Mesendoderm (in vitro differentiated cells): ENCODE data around the gene MAN2A2.

ENCODE experiments used
- DNase-seq: peaks from one replicate; pipeline ENCODE4 v3.0.0; 2013
- H2AK5ac ChIP-seq: 2 replicates; pipeline ENCODE4 v1.6.1; 2013; ENCODE audit warnings: low read length, inconsistent platforms
- H2BK120ac ChIP-seq: 2 replicates; pipeline ENCODE4 v1.6.1; 2013; ENCODE audit warnings: low read depth, mild to moderate bottlenecking, low read length, moderate library complexity, mixed read lengths
- H2BK15ac ChIP-seq: replicated peaks from 2 replicates; pipeline ENCODE4 v1.6.1; 2013; ENCODE audit warnings: low read depth, mild to moderate bottlenecking, moderate library complexity
- H2BK5ac ChIP-seq: 2 replicates; pipeline ENCODE4 v1.6.1; 2013; ENCODE audit warnings: low read length, inconsistent platforms
- H3K18ac ChIP-seq: 2 replicates; pipeline ENCODE4 v1.6.1; 2013; ENCODE audit warnings: mild to moderate bottlenecking, low read length, mixed read lengths
- H3K23ac ChIP-seq: one replicate; pipeline ENCODE4 v1.6.1; 2013; ENCODE audit warnings: low read length
- H3K27ac ChIP-seq: 2 replicates; pipeline ENCODE4 v1.5.1; 2013; ENCODE audit warnings: low read depth, mild to moderate bottlenecking, inconsistent platforms, low read length, moderate library complexity
- H3K27me3 ChIP-seq: 2 replicates; pipeline ENCODE4 v1.6.1; 2013; ENCODE audit warnings: low read length, control low read depth, mild to moderate bottlenecking, inconsistent platforms; ENCODE audit not compliant: insufficient read depth, poor library complexity
- H3K36me3 ChIP-seq: 2 replicates; pipeline ENCODE4 v1.6.1; 2013; ENCODE audit warnings: low read length, inconsistent platforms; ENCODE audit not compliant: control insufficient read depth, insufficient read depth
- H3K4ac ChIP-seq: one replicate; pipeline ENCODE4 v1.6.1; 2013; ENCODE audit warnings: low read depth, mild to moderate bottlenecking, low read length, moderate library complexity
- H3K4me1 ChIP-seq: 2 replicates; pipeline ENCODE4 v1.6.1; 2013; ENCODE audit warnings: low read depth, low read length, inconsistent platforms; ENCODE audit not compliant: control insufficient read depth
- H3K4me2 ChIP-seq: 2 replicates; pipeline ENCODE4 v1.6.1; 2013; ENCODE audit warnings: low read length
- H3K4me3 ChIP-seq: 2 replicates; pipeline ENCODE4 v1.5.1; 2013; ENCODE audit warnings: mild to moderate bottlenecking, low read length
- H3K56ac ChIP-seq: one replicate; pipeline ENCODE4 v1.6.1; 2013; ENCODE audit warnings: low read length
- H3K79me1 ChIP-seq: 2 replicates; pipeline ENCODE4 v1.6.1; 2013; ENCODE audit warnings: low read length, inconsistent platforms
- H3K79me2 ChIP-seq: 2 replicates; pipeline ENCODE4 v1.6.1; 2013; ENCODE audit warnings: mild to moderate bottlenecking, low read length; ENCODE audit not compliant: control insufficient read depth, insufficient read depth
- H3K9ac ChIP-seq: 2 replicates; pipeline ENCODE4 v1.6.1; 2013; ENCODE audit warnings: low read length, inconsistent platforms
- H4K5ac ChIP-seq: one replicate; pipeline ENCODE4 v1.6.1; 2013; ENCODE audit warnings: low read length
- H4K8ac ChIP-seq: one replicate; pipeline ENCODE4 v1.6.1; 2013; ENCODE audit warnings: low read depth, mild to moderate bottlenecking, control low read depth, low read length, moderate library complexity
- WGBS: extraction: QIAGEN DNeasy Blood & Tissue Kit; methylation state at CpG from one replicate; pipeline ENCODE4 v1.1.7; 2013; ENCODE audit warnings: low lambda C conversion rate, missing lambda C conversion rate; ENCODE audit not compliant: insufficient coverage; ENCODE audit errors: extremely low coverage; 5-methylcytosine and 5-hydroxymethylcytosine counted together

MAN2A2 gene

GRCh38 chr15:90869601-90870353, 33.3 kb upstream of the MAN2A2 start:
- Histone ChIP-seq H3K4me1 (peaks cover 31% of the 10 kb centered on the region), H3K18ac (peak overlapping the region; percentile 82), H4K8ac (no peak overlapping the region), H3K27me3 (no peaks in the 10 kb centered on the region), H2BK15ac (no peak overlapping the region), H2BK120ac (no peak overlapping the region), H3K4me3 (no peak overlapping the region), H3K4ac (peak overlapping the region; percentile 38), H2AK5ac (peak overlapping the region; percentile 72), H3K27ac (peak overlapping the region; percentile 59), H3K56ac (peak overlapping the region; percentile 92), H3K79me2 (peaks cover 26% of the 10 kb centered on the region), H4K5ac (peak overlapping the region; percentile 48), H3K23ac (peak overlapping the region; percentile 1), H3K4me2 (no peak overlapping the region), H3K9ac (peak overlapping the region; percentile 91), H2BK5ac (peak overlapping the region; percentile 24), H3K36me3 (no peaks in the 10 kb centered on the region), H3K79me1 (peaks cover 9% of the 10 kb centered on the region)
- DNase-seq: peak; percentile 96
- no CpG with 5 or more reads among the region's 9 CpGs for WGBS

DNA sequence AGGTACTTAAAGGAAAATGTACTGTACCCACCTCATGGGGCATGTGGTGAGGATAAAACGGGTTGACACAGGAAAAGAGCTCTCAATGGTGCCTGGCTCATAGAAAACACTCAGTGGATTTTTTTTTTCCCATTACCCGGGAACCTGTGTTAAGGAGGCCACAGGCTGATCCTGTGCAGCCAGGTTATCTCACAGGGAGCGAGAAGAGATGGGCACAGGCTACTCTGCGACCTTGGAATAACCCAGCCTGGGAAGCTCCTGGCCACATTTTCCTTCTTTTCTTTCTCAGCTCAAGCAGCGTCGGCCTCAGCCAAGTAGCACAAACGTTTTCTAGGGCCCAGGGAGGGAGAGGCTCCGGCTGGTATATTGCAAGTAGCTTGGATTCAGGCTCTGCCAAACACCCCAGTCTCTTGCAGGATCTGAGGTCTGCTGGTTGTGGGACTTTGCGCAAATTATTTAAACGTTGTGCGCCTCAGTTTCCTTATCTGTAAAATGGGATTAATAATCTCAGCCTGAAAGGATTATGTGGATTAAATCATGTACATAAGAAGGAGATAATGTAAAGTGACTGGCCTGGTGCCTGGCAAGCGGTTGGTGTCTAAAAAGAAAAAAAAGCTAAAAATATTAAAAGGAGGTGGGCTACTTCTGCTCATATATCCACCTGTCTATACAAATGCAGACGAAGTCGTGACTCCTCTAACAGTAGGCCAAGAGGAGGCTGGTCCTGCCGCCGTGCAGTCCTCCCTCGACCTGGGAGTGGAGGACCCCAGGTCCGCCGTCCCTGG, 32.6 kb upstream of the MAN2A2 start:
- no peaks in the 10 kb centered on the region for H3K27me3 ChIP-seq
- no peaks in the 10 kb centered on the region for H3K36me3 ChIP-seq
- H3K18ac ChIP-seq: peak overlapping the region; percentile 97
- peak overlapping the region; percentile 1 for H3K23ac ChIP-seq
- H3K9ac ChIP-seq: peak overlapping the region; percentile 91
- no peak overlapping the region for H2BK15ac ChIP-seq
- no CpG with 5 or more reads among the region's 19 CpGs for WGBS
- H3K4me1 ChIP-seq: peaks cover 31% of the 10 kb centered on the region
- H2BK120ac ChIP-seq: peak overlapping the region; percentile 73
- peak overlapping the region; percentile 59 for H3K27ac ChIP-seq
- peak overlapping the region; percentile 59 for H2BK5ac ChIP-seq
- H4K8ac ChIP-seq: peak overlapping the region; percentile 59
- peaks cover 9% of the 10 kb centered on the region for H3K79me1 ChIP-seq
- H3K56ac ChIP-seq: peak overlapping the region; percentile 92
- H3K4me2 ChIP-seq: peak overlapping the region; percentile 53
- peak overlapping the region; percentile 48 for H4K5ac ChIP-seq
- peak overlapping the region; percentile 72 for H2AK5ac ChIP-seq
- H3K79me2 ChIP-seq: peaks cover 32% of the 10 kb centered on the region
- peak overlapping the region; percentile 99 for H3K4ac ChIP-seq
- DNase-seq: peak; percentile 72
- H3K4me3 ChIP-seq: peak overlapping the region; percentile 68

GRCh38 chr15:90871139-90871715, 31.9 kb upstream of the MAN2A2 start:
- H4K5ac ChIP-seq: no peak overlapping the region
- no peak overlapping the region for H2AK5ac ChIP-seq
- H3K79me2 ChIP-seq: peaks cover 33% of the 10 kb centered on the region
- peak overlapping the region; percentile 59 for H3K27ac ChIP-seq
- H3K23ac ChIP-seq: peak overlapping the region; percentile 29
- H2BK5ac ChIP-seq: peak overlapping the region; percentile 49
- peak overlapping the region; percentile 97 for H3K18ac ChIP-seq
- peak overlapping the region; percentile 59 for H4K8ac ChIP-seq
- peak; percentile 19 for DNase-seq
- peaks cover 31% of the 10 kb centered on the region for H3K4me1 ChIP-seq
- peaks cover under 1% of the 10 kb centered on the region for H3K36me3 ChIP-seq
- H3K4me3 ChIP-seq: peak overlapping the region; percentile 68
- H3K79me1 ChIP-seq: peaks cover 9% of the 10 kb centered on the region
- no CpG with 5 or more reads among the region's 71 CpGs for WGBS
- peak overlapping the region; percentile 94 for H3K56ac ChIP-seq
- peak overlapping the region; percentile 53 for H3K4me2 ChIP-seq
- H3K27me3 ChIP-seq: no peaks in the 10 kb centered on the region
- peak overlapping the region; percentile 91 for H3K9ac ChIP-seq
- peak overlapping the region; percentile 73 for H2BK120ac ChIP-seq
- H3K4ac ChIP-seq: peak overlapping the region; percentile 99
- H2BK15ac ChIP-seq: no peak overlapping the region

DNA sequence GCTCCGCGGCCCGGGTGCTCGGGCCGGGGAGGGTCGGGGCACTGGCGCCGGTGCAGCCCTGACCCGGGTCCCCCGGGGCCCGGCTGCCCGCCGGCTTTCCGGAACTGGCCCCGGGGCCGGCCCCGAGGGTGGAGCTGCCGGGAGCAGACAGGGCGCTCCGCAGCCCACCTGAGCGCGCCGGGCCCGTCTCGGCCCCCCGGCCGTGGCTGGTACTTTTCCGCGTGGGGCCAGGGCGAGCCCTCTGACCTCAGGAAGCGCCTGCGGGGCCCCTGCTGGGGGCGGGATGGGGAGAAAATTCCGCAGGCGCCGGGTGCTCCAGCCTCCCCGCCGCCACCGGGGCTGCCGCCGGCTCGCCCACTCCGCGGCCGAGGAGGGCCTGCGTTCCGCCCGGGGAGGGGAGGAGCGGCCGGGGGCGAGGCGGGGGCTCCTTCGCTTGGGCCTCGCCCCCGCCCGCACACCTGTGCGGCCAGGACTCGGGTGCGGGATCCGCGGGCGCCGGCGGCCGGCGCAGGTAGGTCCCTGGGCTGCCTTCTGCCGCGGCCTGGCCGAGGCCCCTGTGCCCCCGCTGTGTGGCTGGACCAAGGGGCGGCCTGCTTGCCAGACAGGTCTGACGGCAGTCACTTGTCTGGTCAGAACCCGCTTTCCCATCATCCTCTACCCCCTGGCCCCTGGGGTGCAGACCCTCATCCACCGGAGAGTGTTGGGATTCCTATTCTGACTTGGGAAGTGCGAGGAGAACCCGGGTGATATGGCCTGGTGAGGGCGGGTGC, 31.2 kb upstream of the MAN2A2 start:
- Histone ChIP-seq H3K4me2 (peak overlapping the region; percentile 92), H3K56ac (peak overlapping the region; percentile 94), H3K18ac (peak overlapping the region; percentile 97), H3K4me1 (peaks cover 31% of the 10 kb centered on the region), H3K79me1 (peaks cover 9% of the 10 kb centered on the region), H2BK5ac (no peak overlapping the region), H3K4ac (peak overlapping the region; percentile 99), H3K23ac (no peak overlapping the region), H4K5ac (no peak overlapping the region), H2BK120ac (peak overlapping the region; percentile 29), H3K79me2 (peaks cover 33% of the 10 kb centered on the region), H3K36me3 (peaks cover 2% of the 10 kb centered on the region), H3K4me3 (peak overlapping the region; percentile 68), H3K27me3 (no peaks in the 10 kb centered on the region), H3K9ac (peak overlapping the region; percentile 91), H2AK5ac (no peak overlapping the region), H4K8ac (peak overlapping the region; percentile 59), H3K27ac (peak overlapping the region; percentile 59), H2BK15ac (no peak overlapping the region)
- no CpG with 5 or more reads among the region's 77 CpGs for WGBS
- peak; percentile 62 for DNase-seq

- Histone ChIP-seq H3K56ac (peak overlapping the region; percentile 94), H4K8ac (no peak overlapping the region), H3K4me1 (peaks cover 31% of the 10 kb centered on the region), H3K4me3 (peak overlapping the region; percentile 68), H3K36me3 (peaks cover 2% of the 10 kb centered on the region), H4K5ac (no peak overlapping the region), H3K79me1 (peaks cover 9% of the 10 kb centered on the region), H3K18ac (peak overlapping the region; percentile 97), H2BK120ac (peak overlapping the region; percentile 5), H3K27ac (peak overlapping the region; percentile 59), H2BK5ac (peak overlapping the region; percentile 74), H2AK5ac (peak overlapping the region; percentile 22), H3K9ac (peak overlapping the region; percentile 91), H3K4ac (peak overlapping the region; percentile 65), H3K4me2 (peak overlapping the region; percentile 92), H3K27me3 (no peaks in the 10 kb centered on the region), H2BK15ac (no peak overlapping the region), H3K23ac (peak overlapping the region; percentile 3), H3K79me2 (peaks cover 33% of the 10 kb centered on the region)
- peak; percentile 35 for DNase-seq
- no CpG with 5 or more reads among the region's 12 CpGs for WGBS
Observed at GRCh38 chr15:90872486-90873184, 30.5 kb upstream of the MAN2A2 start.
